ENCODE measurements around the gene CSTPP1.

- TF ChIP-seq FOSL1 (IDR thresholded peaks at IDR 0.05; ENCODE audit: insufficient read depth, low read depth, low read length) (no peak), EZH2 (IDR thresholded peaks at IDR 0.05; ENCODE audit: low read depth, low read length, severe bottlenecking) (no peak), POLR2AphosphoS5 (IDR thresholded peaks at IDR 0.05; ENCODE audit: low read depth, low read length) (no peak), EP300 (IDR thresholded peaks at IDR 0.05; ENCODE audit: borderline replicate concordance in 1 of 2, low read depth in 2 of 2, low read length in 2 of 2) (no peak), SIN3A (conservative IDR thresholded peaks at IDR 0.05 in 1 of 2, IDR thresholded peaks at IDR 0.05 in 1 of 2; ENCODE audit: low read depth in 1 of 2, low read length in 2 of 2) (no peak), POLR2A (IDR thresholded peaks at IDR 0.05; ENCODE audit: control extremely low read depth in 1 of 2, low read depth in 2 of 2, low read length in 2 of 2) (no peak), KDM1A (IDR thresholded peaks at IDR 0.05; ENCODE audit: borderline replicate concordance, low read length) (no peak)
- TF ChIP-seq, protein P1, sequence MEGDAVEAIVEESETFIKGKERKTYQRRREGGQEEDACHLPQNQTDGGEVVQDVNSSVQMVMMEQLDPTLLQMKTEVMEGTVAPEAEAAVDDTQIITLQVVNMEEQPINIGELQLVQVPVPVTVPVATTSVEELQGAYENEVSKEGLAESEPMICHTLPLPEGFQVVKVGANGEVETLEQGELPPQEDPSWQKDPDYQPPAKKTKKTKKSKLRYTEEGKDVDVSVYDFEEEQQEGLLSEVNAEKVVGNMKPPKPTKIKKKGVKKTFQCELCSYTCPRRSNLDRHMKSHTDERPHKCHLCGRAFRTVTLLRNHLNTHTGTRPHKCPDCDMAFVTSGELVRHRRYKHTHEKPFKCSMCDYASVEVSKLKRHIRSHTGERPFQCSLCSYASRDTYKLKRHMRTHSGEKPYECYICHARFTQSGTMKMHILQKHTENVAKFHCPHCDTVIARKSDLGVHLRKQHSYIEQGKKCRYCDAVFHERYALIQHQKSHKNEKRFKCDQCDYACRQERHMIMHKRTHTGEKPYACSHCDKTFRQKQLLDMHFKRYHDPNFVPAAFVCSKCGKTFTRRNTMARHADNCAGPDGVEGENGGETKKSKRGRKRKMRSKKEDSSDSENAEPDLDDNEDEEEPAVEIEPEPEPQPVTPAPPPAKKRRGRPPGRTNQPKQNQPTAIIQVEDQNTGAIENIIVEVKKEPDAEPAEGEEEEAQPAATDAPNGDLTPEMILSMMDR (IDR thresholded peaks at IDR 0.05; ENCODE audit: control extremely low read depth in 1 of 3, insufficient read depth in 1 of 3, low read depth in 1 of 3, low read length in 3 of 3) = no peak
Observed at GRCh38 chr11:46951864-46952263, 15.3 kb downstream of the CSTPP1 start.
